CD4-positive, alpha-beta T cell treated with Interleukin-10 for 1 hour (primary cell): ENCODE results near the gene FBXO11.

Source experiments
- DNase-seq: peaks from one replicate; pipeline ENCODE4 v3.0.0-alpha.2; 2020

FBXO11 gene

DNA sequence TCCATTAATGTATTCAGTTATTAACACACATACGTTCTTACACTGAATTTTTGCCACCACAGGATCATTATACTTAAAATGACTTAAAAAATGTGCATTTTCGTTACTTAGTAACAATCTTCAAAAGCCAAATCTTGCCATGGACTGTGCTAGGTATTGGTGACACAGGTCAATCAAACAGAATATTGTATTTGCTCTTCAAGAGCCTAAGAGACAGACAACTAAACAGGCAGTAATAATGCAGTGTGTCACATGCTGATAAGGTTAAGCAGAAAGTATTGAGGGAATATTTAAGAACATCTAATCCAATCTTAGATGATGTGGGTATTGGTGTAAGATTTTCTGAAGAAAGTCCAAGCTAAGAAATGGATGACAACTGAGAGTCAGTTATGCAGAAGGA is 56.9 kb downstream of the FBXO11 start:
- DNase-seq: no peak

DNA sequence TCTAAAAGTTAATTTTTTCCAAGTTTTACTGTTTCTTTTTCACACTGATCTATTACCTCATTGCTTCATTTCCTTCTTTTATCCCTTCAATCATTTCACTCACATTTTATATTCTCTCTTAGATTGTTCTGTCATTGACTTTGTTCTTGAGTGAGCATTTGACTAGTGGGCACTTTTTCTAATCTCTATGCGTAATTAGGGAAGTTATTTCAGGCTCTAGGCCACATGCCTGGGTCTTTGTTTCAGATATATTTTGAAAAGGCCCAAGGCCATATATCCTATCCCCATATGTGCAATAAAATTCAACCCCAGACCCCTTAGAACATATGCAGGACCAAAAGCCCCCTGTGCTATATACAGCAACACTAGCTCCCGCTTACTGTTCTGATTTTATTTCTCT is 62.1 kb downstream of the FBXO11 start:
- no peak for DNase-seq

DNA sequence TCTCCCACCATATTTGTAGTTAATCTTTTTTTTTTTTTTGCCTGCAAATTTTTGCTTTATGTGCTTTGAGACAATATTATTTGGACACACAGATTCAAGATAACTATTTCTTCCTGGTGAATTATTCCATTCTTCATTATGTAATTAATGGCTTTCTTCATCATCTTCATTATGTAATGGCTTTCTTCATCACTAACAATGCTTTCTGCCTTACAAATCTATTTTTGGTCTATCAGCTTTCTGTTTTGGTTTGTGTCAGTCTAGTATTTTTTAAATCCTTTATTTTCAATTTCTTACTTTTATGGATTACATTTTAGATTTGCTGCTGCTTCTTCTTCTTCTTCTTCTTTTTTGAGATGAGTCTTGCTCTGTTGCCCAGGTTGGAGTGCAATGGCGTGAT is 62.9 kb downstream of the FBXO11 start:
- DNase-seq: no peak

DNA sequence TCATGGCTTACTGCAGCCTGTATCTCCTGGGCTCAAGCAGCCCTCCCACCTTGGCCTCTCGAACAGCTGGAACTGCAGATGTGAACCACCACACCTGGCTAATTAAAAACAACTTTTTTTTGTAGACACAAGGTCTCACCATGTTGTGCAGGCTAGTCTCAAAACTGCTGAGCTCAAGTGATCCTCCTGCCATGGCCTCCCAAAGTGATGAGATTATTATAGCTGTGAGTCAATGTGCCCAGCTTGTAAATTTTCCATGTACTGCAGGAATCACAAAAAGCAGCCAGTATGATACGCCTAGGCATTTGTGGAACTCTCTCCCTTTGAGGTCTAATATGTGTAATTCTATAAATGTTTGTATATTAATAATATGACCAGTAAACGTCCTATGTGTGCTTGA is 63.5 kb downstream of the FBXO11 start:
- no peak for DNase-seq

DNA sequence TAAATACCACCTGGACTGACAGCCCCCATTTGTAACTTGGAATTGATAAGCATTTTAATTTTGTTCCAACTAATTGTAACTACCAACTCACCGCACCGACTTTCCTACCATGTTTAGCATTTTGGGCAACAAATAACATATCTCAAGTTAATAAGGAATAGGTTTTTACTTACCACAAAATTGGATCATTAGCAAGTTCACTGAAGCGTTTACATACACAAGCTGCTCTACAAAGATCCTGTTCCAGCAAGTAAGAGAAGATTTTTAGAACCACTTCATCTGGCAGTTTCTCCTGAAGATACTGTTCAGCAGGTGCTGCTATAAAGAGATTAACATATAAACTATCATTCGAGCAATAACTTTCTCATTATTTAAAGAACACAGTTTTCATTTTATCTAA is 67.6 kb downstream of the FBXO11 start:
- no peak for DNase-seq

DNA sequence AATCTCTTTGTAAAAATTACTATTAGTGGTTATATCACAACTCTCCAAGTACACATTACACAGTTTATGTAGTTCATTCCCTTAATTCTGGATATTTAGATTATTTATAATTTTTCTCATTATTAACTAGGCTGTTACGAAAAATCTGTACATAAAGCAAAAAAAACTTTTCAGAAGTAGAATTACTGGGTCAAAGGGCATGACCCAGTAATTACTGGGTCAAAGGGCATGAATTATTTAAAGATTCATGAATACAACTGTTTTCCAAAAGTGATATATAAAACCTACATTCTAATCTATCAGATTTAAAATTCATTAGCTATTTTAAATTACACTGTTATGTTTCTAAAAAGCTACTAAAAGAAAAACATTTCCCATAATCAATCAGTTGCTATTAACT is 68.0 kb downstream of the FBXO11 start:
- no peak for DNase-seq

DNA sequence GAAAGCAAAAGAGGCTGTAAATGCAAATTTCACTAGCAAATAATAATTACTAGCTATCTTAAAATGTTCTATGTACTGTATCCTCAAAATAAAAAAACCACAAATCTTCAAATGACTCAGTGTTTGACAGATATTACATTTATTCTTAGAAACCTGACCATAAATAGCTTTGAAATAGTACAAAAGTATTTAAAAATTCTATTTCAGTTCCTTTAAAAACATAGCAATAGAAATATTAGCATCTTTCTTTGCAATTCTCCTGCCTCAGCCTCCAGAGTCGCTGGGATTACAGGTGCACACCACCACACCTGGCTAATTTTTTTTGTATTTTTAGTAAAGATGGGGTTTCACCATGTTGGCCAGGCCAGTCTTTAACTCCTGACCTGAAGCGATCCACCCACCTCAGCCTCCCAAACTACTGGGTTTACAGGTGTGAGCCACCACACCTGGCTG is 72.8 kb downstream of the FBXO11 start:
- no peak for DNase-seq

DNA sequence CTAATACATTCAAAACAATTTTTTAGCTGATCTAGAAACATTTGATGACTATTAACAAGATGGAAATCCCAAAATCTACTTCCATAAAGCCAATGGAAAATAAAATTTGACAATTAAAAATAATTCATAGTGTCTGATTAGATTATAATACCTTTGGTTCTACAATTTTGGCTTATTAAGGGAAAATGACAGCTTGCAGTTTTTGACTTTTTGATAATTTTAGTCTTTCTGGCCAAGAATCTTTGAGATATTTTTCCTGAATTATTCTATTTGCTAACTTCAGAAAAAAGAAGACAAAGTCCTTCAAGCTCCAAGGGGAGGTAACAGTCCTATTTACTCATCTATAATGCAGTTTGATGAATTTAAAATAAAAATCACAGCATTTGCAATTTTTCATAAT is 83.8 kb downstream of the FBXO11 start:
- no peak for DNase-seq

DNA sequence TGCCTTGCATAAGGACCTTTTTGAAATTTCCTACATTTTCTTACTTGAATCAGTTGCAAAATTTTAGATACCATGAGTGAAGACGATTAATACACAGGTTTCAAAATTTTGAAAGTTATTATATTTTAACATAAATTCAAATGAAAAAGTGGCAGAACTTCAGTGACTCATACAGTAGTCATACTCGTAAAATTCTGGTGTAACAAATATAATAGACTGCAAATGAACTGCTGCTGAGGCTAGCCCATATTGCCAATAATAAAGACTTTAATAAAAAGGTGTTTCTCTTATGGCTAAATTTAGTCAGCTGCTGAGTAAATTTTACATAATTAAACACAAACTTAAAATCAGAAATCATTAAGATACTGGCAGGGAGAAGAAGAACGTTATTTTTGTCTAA is 86.5 kb downstream of the FBXO11 start:
- no peak for DNase-seq

DNA sequence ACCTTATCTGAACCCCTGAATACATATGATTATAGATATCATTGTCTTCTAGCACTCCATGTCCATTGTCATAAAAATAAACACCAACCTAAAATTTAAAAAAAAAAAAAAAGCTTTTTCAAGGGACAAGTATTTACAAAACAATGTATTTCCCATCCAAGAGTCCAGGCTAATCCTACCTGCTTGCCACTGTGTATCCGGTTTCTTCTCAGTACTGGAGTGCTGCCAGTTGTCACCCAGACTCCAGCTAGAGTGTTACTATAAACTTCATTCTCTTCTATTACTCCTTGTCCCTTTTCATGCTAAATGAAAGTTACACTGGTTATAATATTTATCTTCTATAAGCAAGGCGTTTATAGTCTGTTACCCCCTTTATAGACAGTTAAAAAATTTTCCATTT is 87.5 kb downstream of the FBXO11 start:
- no peak for DNase-seq

DNA sequence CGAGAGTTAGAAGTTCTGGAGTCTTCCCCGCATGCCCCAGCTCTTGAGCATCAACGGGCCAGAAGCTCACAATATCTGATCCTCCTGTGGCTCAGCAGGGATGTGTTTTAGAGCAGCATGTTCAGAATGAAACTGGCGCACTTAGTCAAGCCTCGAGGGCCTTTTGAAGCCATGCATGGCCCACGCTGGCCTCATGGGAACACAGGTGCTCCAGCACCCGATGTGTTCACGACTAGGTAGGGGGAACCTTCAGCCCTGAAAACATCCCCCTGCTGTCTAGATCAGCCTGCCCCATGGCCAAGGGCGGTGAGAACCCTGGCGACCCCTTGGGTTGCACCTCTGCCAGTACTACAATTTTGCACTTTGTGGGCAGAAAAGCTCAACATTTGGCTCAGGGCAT is 90.5 kb downstream of the FBXO11 start:
- no peak for DNase-seq

DNA sequence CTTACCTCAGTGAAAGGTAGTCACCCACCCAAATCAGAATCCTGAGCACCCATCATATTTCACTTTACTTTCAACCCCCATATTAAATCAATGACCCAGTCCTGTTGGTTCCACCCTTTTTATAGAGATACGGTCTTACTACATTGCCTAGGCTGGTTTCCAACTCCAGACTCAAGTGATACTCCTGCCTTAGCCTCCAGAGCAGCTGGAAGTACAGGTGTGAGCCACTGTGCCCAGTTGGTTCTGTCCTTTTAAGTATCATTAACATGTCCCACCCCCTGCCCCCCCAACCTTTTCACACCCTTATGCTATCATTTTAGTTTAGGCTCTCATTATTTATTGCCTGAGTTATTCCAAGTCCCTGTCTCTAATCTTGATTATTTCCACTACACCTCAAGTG is 94.6 kb downstream of the FBXO11 start:
- DNase-seq: no peak

DNA sequence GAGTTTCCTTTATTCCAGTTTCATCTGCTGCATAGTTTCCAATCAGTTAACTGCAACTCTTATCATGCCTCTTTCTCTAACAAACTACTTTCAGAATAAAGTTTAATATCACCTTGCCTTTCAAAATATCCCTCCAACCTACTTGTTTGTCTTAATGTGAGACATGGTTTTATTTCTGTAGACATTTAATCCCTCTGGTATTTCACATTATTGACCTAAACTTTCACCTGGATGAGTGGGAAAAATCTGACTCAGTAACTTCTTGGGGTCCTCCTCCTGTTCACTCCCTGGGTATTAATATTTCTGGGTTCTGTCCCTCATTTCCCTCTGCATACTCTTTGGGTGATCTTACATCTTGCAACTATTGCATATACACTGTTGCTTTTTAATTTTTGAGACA is 95.4 kb downstream of the FBXO11 start:
- DNase-seq: no peak

DNA sequence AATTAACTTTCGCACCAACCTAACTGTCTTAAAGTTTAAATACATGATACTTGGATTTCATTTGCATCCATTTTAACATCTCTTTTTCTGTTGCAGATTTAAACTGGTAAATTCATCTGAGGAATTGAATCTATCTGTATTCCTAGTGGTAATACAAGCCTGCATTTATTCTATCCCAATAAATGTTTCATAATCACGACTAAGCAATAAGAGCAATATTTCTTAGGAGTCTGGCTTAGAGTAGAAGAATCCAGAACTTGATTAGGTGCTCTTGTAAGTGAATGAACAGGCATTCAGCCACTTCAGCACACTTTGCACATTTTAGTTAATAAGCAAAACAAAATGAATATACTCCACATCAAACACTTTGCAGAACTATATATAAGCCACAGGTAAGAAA is 96.4 kb downstream of the FBXO11 start:
- DNase-seq: no peak

DNA sequence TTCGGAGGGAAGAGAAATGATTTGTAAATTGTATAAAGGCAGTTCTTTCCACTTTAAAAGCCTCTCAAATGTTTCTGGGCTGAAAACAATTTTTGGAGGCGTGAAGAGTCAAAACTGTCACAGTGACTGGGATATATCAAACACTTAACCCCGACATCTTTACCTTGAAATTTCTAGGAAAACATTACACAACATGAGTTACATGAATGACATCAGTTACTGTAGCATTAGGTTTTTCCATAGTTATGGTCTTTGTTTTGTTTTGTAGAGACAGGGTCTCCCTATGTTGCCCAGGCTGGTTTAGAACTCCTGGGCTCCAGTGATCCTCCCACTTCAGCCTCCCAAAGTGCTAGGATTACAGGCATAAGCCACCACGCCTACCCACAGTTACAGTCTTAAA is 97.7 kb downstream of the FBXO11 start:
- DNase-seq: no peak

DNA sequence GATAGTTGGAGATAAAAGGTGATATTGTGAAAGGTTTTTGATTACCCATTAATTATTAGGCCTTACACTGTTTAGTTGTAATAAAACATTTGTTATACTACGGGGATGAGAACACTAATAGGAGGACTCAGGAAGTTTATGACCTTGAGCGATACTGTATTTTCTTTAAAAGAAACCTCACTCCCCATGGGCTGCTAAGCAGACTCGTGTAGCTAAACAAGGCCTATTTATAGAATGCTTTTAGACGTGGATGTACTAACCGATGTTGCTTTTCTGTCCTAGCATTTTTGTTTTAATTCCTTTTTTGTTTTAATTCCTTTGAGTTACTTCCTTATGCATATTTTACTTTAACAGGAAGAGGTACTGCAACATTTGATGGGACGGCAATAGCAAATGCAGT is 100.4 kb downstream of the FBXO11 start:
- no peak for DNase-seq

DNA sequence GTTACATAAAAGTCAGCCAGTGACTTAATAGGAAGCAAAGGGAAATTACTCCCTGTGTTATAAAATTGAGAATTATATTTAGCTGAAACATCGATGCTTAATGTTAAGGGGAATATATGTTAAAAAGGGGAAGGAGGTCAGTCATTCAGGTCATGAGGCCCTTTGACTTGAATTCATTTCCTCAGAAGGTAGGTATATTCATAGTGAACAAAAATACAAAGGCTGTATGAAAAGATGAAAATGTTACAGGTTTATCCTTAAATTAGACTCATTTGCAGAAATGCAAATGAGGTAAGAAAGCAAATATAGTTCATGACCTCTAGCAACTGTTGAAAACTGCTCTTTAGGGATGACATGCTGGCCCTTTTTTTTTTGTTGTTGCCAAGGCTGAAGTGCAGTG is 102.5 kb downstream of the FBXO11 start:
- no peak for DNase-seq

DNA sequence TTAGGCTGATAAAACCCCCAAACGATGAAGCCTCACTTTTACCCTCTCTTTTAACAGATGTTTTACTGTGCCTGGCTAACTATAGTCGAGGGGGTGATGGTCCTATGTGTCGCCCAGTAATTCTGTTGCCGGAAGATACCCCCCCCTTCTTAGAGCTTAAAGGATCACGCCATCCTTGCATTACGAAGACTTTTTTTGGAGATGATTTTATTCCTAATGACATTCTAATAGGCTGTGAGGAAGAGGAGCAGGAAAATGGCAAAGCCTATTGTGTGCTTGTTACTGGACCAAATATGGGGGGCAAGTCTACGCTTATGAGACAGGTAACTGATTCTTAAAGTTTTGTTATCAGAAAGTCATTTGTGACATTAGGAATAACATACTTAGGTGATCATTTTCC is 102.9 kb downstream of the FBXO11 start:
- no peak for DNase-seq

DNA sequence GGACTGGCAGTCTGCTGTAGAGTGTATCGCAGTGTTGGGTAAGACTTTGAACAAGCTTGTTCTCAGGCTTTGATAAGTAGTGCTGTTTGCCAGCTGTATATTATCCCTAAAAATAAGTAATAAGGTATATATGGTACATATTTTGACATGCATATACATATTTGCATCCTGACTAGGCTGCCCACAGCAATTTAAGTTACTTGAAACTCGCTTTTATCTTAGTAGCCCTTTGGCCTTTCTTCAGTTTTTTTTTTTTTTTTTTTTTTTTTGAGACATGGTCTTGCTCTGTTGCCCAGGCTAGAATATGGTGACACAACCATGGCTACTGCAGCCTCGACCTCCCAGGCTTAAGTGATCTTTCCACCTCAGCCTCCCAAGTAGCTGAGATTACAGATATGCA is 105.2 kb downstream of the FBXO11 start:
- no peak for DNase-seq

DNA sequence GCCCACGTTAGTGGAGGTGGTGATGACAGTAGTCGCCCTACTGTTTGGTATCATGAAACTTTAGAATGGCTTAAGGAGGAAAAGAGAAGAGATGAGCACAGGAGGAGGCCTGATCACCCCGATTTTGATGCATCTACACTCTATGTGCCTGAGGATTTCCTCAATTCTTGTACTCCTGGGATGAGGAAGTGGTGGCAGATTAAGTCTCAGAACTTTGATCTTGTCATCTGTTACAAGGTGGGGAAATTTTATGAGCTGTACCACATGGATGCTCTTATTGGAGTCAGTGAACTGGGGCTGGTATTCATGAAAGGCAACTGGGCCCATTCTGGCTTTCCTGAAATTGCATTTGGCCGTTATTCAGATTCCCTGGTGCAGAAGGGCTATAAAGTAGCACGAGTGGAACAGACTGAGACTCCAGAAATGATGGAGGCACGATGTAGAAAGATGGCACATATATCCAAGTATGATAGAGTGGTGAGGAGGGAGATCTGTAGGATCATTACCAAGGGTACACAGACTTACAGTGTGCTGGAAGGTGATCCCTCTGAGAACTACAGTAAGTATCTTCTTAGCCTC is 107.2 kb downstream of the FBXO11 start:
- DNase-seq: no peak

DNA sequence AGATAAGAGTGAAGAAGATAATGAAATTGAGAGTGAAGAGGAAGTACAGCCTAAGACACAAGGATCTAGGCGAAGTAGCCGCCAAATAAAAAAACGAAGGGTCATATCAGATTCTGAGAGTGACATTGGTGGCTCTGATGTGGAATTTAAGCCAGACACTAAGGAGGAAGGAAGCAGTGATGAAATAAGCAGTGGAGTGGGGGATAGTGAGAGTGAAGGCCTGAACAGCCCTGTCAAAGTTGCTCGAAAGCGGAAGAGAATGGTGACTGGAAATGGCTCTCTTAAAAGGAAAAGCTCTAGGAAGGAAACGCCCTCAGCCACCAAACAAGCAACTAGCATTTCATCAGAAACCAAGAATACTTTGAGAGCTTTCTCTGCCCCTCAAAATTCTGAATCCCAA is 107.7 kb downstream of the FBXO11 start:
- no peak for DNase-seq

DNA sequence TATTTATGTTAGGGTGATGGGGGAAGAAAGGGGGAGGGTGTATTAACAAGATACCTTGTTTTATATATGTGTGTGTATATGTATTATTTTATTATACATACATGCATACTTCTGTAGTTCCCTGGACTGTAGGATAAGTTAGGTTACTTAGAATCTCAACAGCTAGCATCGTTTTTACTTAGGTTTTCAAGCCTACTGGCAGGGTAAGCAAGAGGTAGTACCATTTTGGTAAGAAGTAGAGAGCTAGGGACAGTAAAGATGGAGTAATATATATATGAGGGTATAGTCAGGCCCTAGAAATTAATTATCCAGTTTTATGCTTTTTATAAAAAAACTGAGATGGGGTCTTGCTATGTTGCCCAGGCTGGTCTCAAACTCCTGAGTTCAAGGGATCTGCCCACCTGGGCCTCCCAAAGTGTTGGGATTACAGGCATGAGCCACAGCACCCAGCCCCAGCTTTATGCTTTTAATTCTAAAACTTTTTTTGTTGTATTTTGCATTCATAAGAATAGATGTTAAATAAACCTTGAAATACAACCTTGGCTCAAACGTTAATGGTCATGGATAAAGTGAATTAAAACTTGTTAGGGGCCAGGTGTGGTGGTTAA is 110.1 kb downstream of the FBXO11 start:
- DNase-seq: no peak

DNA sequence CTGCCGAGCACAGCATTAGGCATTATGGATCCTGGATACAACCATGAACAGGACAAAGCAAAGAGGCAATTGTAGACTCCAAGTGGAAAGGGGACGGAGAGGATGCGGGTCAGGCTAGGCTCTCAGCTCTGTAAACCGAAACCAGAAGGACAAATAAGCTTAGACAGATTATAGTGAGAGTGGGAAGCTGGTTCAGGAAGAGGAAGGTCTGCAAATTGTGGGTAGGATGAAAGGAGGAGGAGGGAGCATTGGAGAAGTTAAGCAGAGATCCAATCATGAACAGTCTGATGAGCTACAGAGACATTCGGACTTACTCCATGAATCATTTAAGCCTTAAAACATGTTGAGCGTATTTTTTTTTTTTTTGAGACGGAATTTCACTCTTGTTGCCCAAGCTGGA is 120.3 kb downstream of the FBXO11 start:
- DNase-seq: no peak

DNA sequence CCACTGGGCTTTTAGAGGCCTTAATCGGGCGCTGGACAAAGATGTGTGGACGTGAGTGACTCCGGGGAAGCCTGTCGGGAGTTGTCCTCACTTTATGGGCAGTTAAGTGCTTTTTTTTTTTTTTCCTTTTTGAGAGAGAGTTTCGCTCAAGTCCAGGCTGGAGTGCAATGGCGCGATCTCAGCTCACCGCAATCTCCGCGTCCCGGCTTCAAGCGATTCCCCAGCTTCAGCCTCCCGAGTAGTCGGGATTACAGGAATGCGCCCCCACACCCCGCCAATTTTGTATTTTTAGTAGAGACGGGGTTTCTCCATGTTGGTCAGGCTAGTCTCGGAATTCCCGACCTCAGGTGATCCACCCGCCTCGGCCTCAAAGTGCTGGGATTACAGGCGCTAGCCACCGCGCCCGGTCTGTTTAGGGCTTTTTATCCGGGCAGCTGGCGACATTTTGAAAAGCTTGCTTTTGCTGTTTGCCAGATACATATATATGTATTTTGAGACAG is 121.9 kb downstream of the FBXO11 start:
- DNase-seq: no peak
